ENCODE data around the gene GABRG3. TPM values are rescaled to one million over a fixed set of nuclear protein-coding genes. Genes with fewer than 3 reads are reported as not detected.

The GABRG3 gene
- total RNA-seq, 1 experiment from 2014 or later: not detected

GRCh38 chr15:27481768-27482167 lies 510.8 kb downstream of the GABRG3 start:
- CTCF ChIA-PET: no interaction called here
- Histone ChIP-seq H3K9ac (ENCODE audit: low read length) (no peak overlapping the region), H3K9me3 (ENCODE audit: control insufficient read depth in 1 of 2, insufficient read depth in 1 of 2, low read depth in 1 of 2, low read length in 2 of 2) (peaks cover 17 to 24% of the 10 kb centered on the region in 2 experiments; a peak in 2 of 4 replicates), H3K36me3 (ENCODE audit: control insufficient read depth in 1 of 2, insufficient read depth in 2 of 2, low read length in 2 of 2) (no peaks in the 10 kb centered on the region), H2AFZ (ENCODE audit: low read depth, low read length, poor library complexity, severe bottlenecking) (no peak overlapping the region), H3K4me2 (ENCODE audit: low read length) (no peak overlapping the region), H3K27ac (ENCODE audit: low read depth, low read length) (no peak overlapping the region), H3K4me3 (replicated peaks in 1 of 2; ENCODE audit: low read depth in 1 of 2, low read length in 2 of 2) (no peak overlapping the region), H3K27me3 (ENCODE audit: insufficient read depth, low read length) (no peaks in the 10 kb centered on the region), H3K9me2 (ENCODE audit: insufficient read depth) (no peaks in the 10 kb centered on the region), H3K79me2 (ENCODE audit: insufficient read depth, low read length) (no peaks in the 10 kb centered on the region), H4K20me1 (ENCODE audit: insufficient read depth) (no peaks in the 10 kb centered on the region), H3K4me1 (ENCODE audit: control insufficient read depth in 1 of 2, insufficient read depth in 2 of 2, low read length in 2 of 2) (no peaks in the 10 kb centered on the region)
- TF ChIP-seq EGR1 (IDR thresholded peaks at IDR 0.05; ENCODE audit: low read depth): no peak
- no peak for TF ChIP-seq TCF7L2 (IDR thresholded peaks at IDR 0.05; ENCODE audit: borderline replicate concordance, extremely low read depth, insufficient read depth, insufficient read length)
- POLR2A ChIA-PET: no interaction called here
- RAD21 ChIA-PET (ENCODE audit: low non-redundant PET in 1 of 2, low total read pairs in 2 of 2, uncharacterized antibody in 2 of 2, unreplicated experiment in 2 of 2): no interaction called here
- no peak for DNase-seq (ENCODE audit: low read depth, low spot score)
- no peak for ATAC-seq
- intact Hi-C loops (cut with micrococcal nuclease): no loop called here
- BruUV-seq (replicated peaks): no TSS peak

DNA sequence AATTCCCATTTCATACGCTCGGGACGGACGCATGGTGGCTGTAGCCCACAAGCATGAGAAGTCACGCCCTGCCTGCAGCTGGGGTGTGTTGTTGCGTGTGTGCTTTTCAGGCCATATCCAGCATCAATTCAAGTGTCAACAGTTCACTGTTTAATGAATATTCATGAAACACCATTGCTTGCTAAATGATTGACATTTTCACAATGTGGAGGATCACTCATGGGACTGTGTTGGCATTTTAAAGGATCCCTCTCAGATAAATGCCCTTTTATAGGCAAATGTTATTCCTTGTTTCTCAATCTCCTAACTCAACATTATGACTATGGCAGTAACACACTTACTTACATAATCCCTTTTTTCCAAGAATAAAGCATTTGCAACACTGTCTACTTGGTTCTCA lies 511.3 kb downstream of the GABRG3 start:
- Histone ChIP-seq H3K79me2 (ENCODE audit: insufficient read depth, low read length) (no peaks in the 10 kb centered on the region), H3K4me2 (ENCODE audit: low read length) (no peak overlapping the region), H3K27me3 (ENCODE audit: insufficient read depth, low read length) (no peaks in the 10 kb centered on the region), H3K27ac (ENCODE audit: low read depth, low read length) (no peak overlapping the region), H2AFZ (ENCODE audit: low read depth, low read length, poor library complexity, severe bottlenecking) (no peak overlapping the region), H3K4me1 (ENCODE audit: control insufficient read depth in 1 of 2, insufficient read depth in 2 of 2, low read length in 2 of 2) (no peaks in the 10 kb centered on the region), H3K9ac (ENCODE audit: low read length) (no peak overlapping the region), H3K4me3 (replicated peaks in 1 of 2; ENCODE audit: low read depth in 1 of 2, low read length in 2 of 2) (no peak overlapping the region), H3K9me2 (ENCODE audit: insufficient read depth) (no peaks in the 10 kb centered on the region), H4K20me1 (ENCODE audit: insufficient read depth) (no peaks in the 10 kb centered on the region), H3K36me3 (ENCODE audit: control insufficient read depth in 1 of 2, insufficient read depth in 2 of 2, low read length in 2 of 2) (no peaks in the 10 kb centered on the region), H3K9me3 (ENCODE audit: control insufficient read depth in 1 of 2, insufficient read depth in 1 of 2, low read depth in 1 of 2, low read length in 2 of 2) (peaks cover 17 to 19% of the 10 kb centered on the region in 2 experiments; a peak in 2 of 4 replicates)
- BruUV-seq (replicated peaks): no TSS peak
- TF ChIP-seq SRF (IDR thresholded peaks at IDR 0.05; ENCODE audit: low read depth): no peak
- TF ChIP-seq ELF1 (IDR thresholded peaks at IDR 0.05; ENCODE audit: borderline replicate concordance, low read depth): no peak
- DNase-seq (ENCODE audit: low read depth, low spot score): no peak
- POLR2A ChIA-PET: no interaction called here
- ATAC-seq: no peak
- RAD21 ChIA-PET (ENCODE audit: low non-redundant PET in 1 of 2, low total read pairs in 2 of 2, uncharacterized antibody in 2 of 2, unreplicated experiment in 2 of 2): no interaction called here
- CTCF ChIA-PET: no interaction called here
- intact Hi-C loops (cut with micrococcal nuclease): no loop called here

Measured in HCT116 (cell line).